ENCODE measurements around the gene SCYGR7. TPM values are rescaled to one million over a fixed set of nuclear protein-coding genes. Genes with fewer than 3 reads are reported as not detected.

SCYGR7 gene
- polyA plus RNA-seq, 1 donor from 2014 or later = not detected

DNA sequence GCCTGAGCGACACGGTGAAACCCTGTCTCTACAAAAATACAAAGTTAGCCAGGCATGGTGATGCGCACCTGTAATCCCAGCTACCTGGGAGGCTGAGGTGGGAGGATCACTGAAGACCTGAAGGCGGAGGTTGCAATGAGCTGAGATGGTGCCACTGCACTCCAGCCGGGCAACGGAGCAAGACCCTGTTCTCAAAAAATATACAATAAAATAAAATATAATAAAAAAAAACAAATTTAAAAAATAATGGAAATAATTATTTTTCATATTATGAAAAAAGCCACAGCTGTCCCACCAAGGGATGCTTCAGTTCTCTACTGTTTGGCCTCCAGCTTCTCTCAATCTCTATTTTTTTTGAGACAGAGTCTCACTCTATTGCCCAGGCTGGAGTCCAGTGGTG is 20.7 kb upstream of the SCYGR7 start:
- H3K4me2 ChIP-seq (ENCODE audit: low read length) = no peak overlapping the region
- H2AFZ ChIP-seq (ENCODE audit: low read depth, low read length) = no peak overlapping the region
- no peaks in the 10 kb centered on the region for H3K9me2 ChIP-seq (ENCODE audit: insufficient read depth, low read length)
- TF ChIP-seq, protein P1, sequence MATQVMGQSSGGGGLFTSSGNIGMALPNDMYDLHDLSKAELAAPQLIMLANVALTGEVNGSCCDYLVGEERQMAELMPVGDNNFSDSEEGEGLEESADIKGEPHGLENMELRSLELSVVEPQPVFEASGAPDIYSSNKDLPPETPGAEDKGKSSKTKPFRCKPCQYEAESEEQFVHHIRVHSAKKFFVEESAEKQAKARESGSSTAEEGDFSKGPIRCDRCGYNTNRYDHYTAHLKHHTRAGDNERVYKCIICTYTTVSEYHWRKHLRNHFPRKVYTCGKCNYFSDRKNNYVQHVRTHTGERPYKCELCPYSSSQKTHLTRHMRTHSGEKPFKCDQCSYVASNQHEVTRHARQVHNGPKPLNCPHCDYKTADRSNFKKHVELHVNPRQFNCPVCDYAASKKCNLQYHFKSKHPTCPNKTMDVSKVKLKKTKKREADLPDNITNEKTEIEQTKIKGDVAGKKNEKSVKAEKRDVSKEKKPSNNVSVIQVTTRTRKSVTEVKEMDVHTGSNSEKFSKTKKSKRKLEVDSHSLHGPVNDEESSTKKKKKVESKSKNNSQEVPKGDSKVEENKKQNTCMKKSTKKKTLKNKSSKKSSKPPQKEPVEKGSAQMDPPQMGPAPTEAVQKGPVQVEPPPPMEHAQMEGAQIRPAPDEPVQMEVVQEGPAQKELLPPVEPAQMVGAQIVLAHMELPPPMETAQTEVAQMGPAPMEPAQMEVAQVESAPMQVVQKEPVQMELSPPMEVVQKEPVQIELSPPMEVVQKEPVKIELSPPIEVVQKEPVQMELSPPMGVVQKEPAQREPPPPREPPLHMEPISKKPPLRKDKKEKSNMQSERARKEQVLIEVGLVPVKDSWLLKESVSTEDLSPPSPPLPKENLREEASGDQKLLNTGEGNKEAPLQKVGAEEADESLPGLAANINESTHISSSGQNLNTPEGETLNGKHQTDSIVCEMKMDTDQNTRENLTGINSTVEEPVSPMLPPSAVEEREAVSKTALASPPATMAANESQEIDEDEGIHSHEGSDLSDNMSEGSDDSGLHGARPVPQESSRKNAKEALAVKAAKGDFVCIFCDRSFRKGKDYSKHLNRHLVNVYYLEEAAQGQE (IDR thresholded peaks at IDR 0.05; ENCODE audit: borderline replicate concordance) = no peak
- TF ChIP-seq TAF1 (IDR thresholded peaks at IDR 0.05; ENCODE audit: low read depth) = no peak
- TF ChIP-seq MXI1 (conservative IDR thresholded peaks at IDR 0.05; ENCODE audit: poor library complexity, severe bottlenecking) = no peak
- TF ChIP-seq EZH2 (IDR thresholded peaks at IDR 0.05; ENCODE audit: borderline replicate concordance, insufficient read depth, low read length, poor library complexity, severe bottlenecking) = no peak
- TF ChIP-seq, protein P2, sequence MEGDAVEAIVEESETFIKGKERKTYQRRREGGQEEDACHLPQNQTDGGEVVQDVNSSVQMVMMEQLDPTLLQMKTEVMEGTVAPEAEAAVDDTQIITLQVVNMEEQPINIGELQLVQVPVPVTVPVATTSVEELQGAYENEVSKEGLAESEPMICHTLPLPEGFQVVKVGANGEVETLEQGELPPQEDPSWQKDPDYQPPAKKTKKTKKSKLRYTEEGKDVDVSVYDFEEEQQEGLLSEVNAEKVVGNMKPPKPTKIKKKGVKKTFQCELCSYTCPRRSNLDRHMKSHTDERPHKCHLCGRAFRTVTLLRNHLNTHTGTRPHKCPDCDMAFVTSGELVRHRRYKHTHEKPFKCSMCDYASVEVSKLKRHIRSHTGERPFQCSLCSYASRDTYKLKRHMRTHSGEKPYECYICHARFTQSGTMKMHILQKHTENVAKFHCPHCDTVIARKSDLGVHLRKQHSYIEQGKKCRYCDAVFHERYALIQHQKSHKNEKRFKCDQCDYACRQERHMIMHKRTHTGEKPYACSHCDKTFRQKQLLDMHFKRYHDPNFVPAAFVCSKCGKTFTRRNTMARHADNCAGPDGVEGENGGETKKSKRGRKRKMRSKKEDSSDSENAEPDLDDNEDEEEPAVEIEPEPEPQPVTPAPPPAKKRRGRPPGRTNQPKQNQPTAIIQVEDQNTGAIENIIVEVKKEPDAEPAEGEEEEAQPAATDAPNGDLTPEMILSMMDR (IDR thresholded peaks at IDR 0.05; ENCODE audit: poor library complexity, severe bottlenecking) = no peak
- TF ChIP-seq RAD21 (conservative IDR thresholded peaks at IDR 0.05) = no peak
- no peak for TF ChIP-seq POLR2AphosphoS5 (IDR thresholded peaks at IDR 0.05)
- no peak for TF ChIP-seq EP300 (conservative IDR thresholded peaks at IDR 0.05; ENCODE audit: poor library complexity, severe bottlenecking)
- no peak for TF ChIP-seq SMC3 (conservative IDR thresholded peaks at IDR 0.05; ENCODE audit: poor library complexity)
- H3K9ac ChIP-seq (ENCODE audit: low read length) = no peak overlapping the region
- H3K9me3 ChIP-seq (ENCODE audit: low read length) = no peaks in the 10 kb centered on the region
- H3K27me3 ChIP-seq (ENCODE audit: insufficient read depth, low read depth, low read length) = no peaks in the 10 kb centered on the region
- no peaks in the 10 kb centered on the region for H3F3A ChIP-seq (ENCODE audit: insufficient read depth, low read length, poor library complexity, severe bottlenecking)
- H4K20me1 ChIP-seq (ENCODE audit: insufficient read depth) = no peaks in the 10 kb centered on the region
- H3K27ac ChIP-seq (ENCODE audit: low read length) = no peak overlapping the region
- no peaks in the 10 kb centered on the region for H3K36me3 ChIP-seq (ENCODE audit: insufficient read depth, low read length)
- no peaks in the 10 kb centered on the region for H3K79me2 ChIP-seq (replicated peaks; ENCODE audit: insufficient read depth, low read length)
- no peak overlapping the region for H3K4me3 ChIP-seq (ENCODE audit: low read length)

DNA sequence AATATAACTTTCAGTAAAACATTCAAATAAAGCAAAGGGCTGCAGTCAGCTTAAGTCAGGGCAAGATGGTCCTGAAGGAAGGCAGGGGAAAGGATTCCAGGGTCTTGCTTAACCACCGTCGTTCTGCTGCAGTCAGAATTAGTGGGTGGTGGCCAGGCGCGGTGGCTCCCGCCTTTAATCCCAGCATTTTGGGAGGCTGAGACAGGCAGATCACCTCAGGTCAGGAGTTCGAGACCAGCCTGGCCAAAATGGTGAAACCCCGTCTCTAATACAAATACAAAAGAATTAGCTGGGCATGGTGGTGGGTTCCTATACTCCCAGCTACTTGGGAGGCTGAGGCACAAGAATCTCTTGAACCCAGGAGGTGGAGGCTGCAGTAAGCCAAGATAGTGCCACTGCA is 17.1 kb upstream of the SCYGR7 start:
- Histone ChIP-seq H3K9me2 (ENCODE audit: insufficient read depth, low read length) (no peaks in the 10 kb centered on the region), H2AFZ (ENCODE audit: low read depth, low read length) (no peak overlapping the region), H3K4me2 (ENCODE audit: low read length) (no peak overlapping the region), H3K36me3 (ENCODE audit: insufficient read depth, low read length) (no peaks in the 10 kb centered on the region), H4K20me1 (ENCODE audit: insufficient read depth) (no peaks in the 10 kb centered on the region), H3K79me2 (replicated peaks; ENCODE audit: insufficient read depth, low read length) (no peaks in the 10 kb centered on the region), H3F3A (ENCODE audit: insufficient read depth, low read length, poor library complexity, severe bottlenecking) (no peaks in the 10 kb centered on the region), H3K9ac (ENCODE audit: low read length) (no peak overlapping the region), H3K4me3 (ENCODE audit: low read length) (no peak overlapping the region), H3K27ac (ENCODE audit: low read length) (no peak overlapping the region), H3K9me3 (ENCODE audit: low read length) (no peaks in the 10 kb centered on the region), H3K27me3 (ENCODE audit: insufficient read depth, low read depth, low read length) (no peaks in the 10 kb centered on the region)
- TF ChIP-seq MXI1 (conservative IDR thresholded peaks at IDR 0.05; ENCODE audit: poor library complexity, severe bottlenecking) (no peak), POLR2AphosphoS5 (IDR thresholded peaks at IDR 0.05) (no peak), EP300 (conservative IDR thresholded peaks at IDR 0.05; ENCODE audit: poor library complexity, severe bottlenecking) (no peak), RAD21 (conservative IDR thresholded peaks at IDR 0.05) (no peak), EZH2 (IDR thresholded peaks at IDR 0.05; ENCODE audit: borderline replicate concordance, insufficient read depth, low read length, poor library complexity, severe bottlenecking) (no peak), SMC3 (conservative IDR thresholded peaks at IDR 0.05; ENCODE audit: poor library complexity) (no peak), TAF1 (IDR thresholded peaks at IDR 0.05; ENCODE audit: low read depth) (no peak)
- TF ChIP-seq, protein P1 (IDR thresholded peaks at IDR 0.05; ENCODE audit: borderline replicate concordance) = no peak
- TF ChIP-seq, protein P2 (IDR thresholded peaks at IDR 0.05; ENCODE audit: poor library complexity, severe bottlenecking) = no peak

Data from neural cell (in vitro differentiated cells).